Measurements from ENCODE around the gene WDFY2.

- TF ChIP-seq CTCF (IDR thresholded peaks at IDR 0.05; ENCODE audit: borderline replicate concordance, extremely low read depth, low read length, poor library complexity, severe bottlenecking) (no peak), EZH2 (IDR thresholded peaks at IDR 0.05; ENCODE audit: borderline replicate concordance, low read depth, low read length, severe bottlenecking) (no peak)
These were observed 21.4 kb downstream of the WDFY2 start for GRCh38 chr13:51605698-51606097.
